Subcutaneous adipose tissue (tissue), 4 donors: ENCODE results near the gene C11orf91. TPM values are rescaled to one million over a fixed set of nuclear protein-coding genes. Genes with fewer than 3 reads are reported as not detected.

Experiments used
- CTCF ChIP-seq: fragments of 450-650 bp; IDR thresholded peaks from one replicate; pipeline ENCODE4 v1.5.1; 2016; ENCODE audit warnings: low read depth, mild to moderate bottlenecking, control low read depth, antibody characterized with exemption, moderate library complexity
- total RNA-seq, 4 donors: library from RNA; depleted of rRNA; stranded (reverse); fragments of >200 nt; gene quantifications; one replicate each; pipeline ENCODE4 v1.1.0, GENCODE V29; 2016

C11orf91 gene
- total RNA-seq, 4 donors from 2014 or later = 1.6 TPM; not detected in 3

DNA sequence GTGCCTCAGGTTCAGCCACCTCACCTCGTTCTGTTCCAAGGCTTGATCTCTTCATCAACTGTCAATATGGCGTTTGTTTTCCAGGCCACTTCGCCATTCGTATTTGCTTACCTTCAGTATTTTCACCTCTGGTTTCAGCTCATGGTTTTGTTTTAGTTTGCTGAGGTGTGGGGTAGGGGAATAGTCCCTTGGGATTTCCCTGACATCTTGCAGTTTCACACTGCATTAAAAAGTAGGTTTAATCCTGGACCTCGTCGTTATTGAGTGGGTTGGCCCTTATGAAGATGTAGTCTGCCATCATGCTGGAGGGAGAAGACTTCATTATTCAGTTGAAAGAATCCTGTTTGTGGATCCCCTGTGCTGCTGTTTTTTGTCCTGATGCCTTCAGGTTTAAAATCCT, 46.0 kb downstream of the C11orf91 start:
- no peak for TF ChIP-seq CTCF

DNA sequence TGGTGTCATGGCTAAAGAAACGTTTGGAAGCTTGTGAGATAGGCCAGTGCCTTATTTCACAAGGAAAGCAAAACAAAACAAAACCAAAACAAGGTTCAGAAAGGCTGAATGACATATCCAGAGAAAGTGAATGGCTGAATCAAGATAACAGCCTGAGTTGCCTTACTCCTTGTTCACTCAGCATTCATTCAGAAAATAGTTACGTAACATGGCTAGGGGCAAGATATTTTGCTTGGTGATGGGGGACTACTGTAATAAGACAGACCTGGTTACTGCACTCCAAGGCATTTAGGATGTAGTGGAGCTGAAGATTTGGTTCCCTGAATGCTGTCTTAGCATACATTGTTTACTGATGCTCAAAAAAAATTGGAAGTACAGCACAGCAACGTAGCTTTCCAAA, 47.7 kb downstream of the C11orf91 start:
- TF ChIP-seq CTCF = no peak

DNA sequence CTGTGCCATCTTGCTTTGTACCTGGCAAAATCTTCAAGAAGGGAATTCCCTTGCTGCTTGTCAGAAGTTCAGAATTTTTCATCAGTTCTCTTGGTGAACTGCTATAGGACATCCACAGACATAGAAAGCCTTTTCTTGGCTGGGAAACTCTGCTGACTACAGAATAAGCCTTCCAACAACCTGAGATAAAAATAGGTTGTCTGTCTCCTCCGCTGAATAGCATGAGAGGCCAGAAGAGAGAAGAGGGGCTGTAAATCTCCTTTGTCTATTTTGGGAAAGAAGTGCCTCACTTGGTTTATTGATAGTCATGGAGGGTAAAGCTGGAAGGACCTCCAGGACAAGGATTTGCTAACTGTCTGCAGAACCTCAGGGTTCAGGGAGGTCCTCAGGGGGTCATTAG, 48.2 kb downstream of the C11orf91 start:
- TF ChIP-seq CTCF = no peak

GRCh38 chr11:33651990-33652389, 48.6 kb downstream of the C11orf91 start:
- TF ChIP-seq CTCF = no peak

GRCh38 chr11:33651555-33651954, 49.1 kb downstream of the C11orf91 start:
- no peak for TF ChIP-seq CTCF

- no peak for TF ChIP-seq CTCF
These were observed 50.7 kb downstream of the C11orf91 start for GRCh38 chr11:33649944-33650343.

Other genes starting within 250 kb of the C11orf91 start
- 100 to 1,000 TPM; 321 to 413 (median 356) TPM for gene CD59, start 35.6 kb upstream of the C11orf91 start, total RNA-seq
- gene FBXO3, start 73.7 kb upstream of the C11orf91 start, total RNA-seq = 10 to 100 TPM; 28.8 to 38.5 (median 33.9) TPM
- 10 to 100 TPM; 10.4 to 23.9 (median 19.6) TPM for gene LMO2, start 191.2 kb upstream of the C11orf91 start, total RNA-seq